NCI-H2227 treated with DMSO at 0.1 percent for 48 hours (cell line): ENCODE data around the gene PCBP3.
"Not testable (repeated sequence)": the region's sequence is repeated elsewhere in the genome, so short reads cannot be mapped to it uniquely, and the experiment has no call there.

ENCODE experiments used
- DNase-seq: peaks from one replicate; lab custom pipeline; 2025; lab: John Stamatoyannopoulos, UW

The PCBP3 gene

DNA sequence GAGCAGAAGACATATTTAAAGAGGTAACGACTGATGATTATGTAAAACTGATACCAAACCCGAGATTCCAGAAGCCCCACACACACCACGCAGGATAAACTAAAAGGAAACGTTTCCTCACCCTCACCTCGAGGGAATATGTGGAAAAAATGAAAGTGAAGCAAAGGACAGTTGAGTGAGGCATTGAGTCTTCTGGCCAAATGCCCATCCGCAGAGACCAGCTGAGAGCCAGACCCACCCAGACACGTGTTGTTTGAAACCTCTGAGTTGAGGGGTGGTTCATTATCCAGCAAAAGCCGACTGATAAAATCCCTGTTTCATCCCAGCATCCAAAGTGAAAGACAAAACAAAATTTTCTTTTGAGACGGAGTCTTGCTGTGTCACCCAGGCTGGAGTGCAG, 29.6 kb upstream of the PCBP3 start:
- DNase-seq: no peak

DNA sequence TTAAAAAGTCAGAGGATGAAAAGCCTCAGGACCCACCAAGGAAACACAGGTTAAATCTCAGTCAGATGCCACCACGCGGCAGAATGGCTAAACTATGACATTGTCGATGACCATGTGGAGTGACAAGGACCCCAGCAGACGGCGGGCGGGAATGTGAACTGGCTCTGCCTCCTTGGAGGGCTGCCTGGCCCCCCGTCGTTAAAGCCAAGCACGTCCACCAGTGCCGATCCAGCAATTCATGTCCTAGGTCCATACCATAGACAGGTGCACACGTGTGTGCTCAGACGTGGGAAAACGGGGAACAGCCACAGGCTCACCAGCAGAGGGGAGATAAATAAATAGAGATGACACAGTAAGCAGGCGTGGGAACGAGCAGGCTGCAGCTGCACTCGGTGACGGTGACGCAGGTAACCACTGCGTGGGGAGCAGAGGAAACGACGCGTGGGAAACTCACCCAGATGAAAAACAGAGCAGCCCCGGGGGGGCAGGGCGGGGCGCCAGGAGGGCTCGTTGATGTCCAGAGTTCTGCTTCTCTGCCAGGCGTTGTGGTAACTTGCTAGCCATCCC, 28.3 kb upstream of the PCBP3 start:
- DNase-seq: peak; percentile 20

DNA sequence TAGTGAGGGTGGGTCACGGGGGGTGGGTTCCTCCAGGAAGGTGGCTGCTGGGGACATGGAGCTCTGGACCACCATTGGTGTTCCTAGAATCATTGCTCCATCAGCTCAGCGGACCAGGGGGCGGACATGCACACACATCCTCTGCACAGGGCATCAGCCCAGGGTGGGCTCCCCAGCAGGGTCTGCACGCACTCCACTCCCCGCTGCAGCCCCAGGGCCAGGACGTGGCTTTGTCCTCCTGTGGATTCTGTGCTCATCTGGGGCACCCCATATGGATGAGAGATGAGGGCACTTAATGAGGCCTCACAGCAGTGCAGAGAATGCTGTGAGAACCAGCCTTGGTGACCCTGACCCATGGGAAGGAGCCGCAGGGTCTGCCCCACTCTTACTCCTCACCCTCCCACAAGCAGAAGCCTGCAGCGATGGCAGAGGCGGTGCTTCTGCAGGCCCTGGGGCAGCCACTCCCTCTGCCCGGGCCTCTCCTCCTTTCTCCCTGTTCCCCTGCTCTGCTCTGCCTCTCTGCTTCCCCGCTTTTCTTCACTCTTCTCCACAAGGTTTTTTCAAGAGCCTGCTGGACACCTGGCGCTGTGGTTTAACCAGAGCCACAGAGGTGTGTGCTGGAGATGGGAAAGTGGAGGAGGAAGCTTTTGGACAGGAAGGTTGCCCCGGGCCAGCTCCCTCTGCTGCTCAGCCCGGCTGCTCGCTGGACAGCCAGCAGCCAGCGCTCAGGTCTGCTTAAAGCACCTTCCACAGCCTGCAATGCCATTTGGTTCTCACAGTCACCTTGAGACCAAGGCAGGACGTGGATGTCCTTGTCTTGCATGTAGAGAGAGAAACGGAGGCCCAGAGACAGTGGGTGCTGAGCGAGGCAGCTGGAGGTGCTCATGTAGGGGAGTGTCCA, 26.3 kb upstream of the PCBP3 start:
- DNase-seq: no peak

DNA sequence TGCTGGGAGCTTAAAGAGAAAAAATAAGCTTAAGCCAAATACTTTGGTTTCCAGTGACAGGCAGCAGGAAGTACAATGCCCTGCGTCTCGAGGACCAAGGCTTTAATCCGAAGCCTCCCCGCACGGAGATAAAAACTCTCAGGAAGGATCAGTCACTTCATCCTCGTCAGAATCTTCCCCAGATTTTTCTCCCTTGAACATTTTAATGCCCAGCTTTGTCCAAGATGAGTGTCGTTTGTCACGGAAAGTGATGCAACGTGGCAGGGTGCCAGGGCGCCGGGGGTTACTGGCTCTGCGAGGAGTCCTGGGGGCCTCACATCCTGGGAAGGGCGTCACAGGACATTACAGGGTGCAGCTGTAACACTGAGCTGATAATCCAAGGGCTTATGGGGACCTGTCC, 25.2 kb upstream of the PCBP3 start:
- DNase-seq: no peak

GRCh38 chr21:45618846-45619485, 24.6 kb upstream of the PCBP3 start:
- DNase-seq: no peak

- DNase-seq: peak; percentile 51
Measured at GRCh38 chr21:45620201-45620923, 23.2 kb upstream of the PCBP3 start.

DNA sequence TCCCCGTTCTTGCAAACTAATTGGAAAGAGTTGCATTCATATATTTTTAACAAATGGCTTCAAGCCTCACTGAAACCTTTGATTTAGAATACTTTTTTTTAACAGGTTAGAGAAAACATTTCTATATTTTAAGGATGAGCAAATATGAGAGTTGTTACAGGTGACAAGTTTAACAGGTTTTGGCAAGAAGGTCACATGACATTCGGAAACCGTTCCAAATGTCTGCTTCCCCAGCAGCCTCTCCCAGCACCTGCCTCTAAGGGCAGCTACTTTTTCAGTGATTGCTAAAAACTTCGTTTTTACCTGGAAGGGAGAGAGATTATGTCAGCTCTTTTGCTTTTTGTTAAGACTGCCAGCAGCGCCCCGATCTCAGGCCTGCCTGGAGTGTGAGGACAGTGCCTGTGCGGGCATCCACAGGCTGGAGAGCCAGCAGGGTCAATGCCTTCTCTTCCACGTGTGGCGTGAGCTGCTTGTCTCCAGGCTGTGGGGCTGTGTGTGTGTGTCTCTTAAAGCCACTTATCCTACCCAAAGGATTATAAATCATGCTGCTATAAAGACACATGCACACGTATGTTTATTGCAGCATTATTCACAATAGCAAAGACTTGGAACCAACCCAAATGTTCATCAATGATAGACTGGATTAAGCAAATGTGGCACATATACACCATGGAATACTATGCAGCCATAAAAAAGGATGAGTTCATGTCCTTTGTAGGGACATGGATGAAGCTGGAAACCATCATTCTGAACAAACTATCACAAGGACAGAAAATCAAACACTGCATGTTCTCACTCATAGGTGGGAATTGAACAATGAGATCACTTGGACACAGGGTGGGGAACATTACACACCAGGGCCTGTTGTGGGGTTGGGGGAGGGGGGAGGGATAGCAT, 21.8 kb upstream of the PCBP3 start:
- DNase-seq: not testable (repeated sequence)

GRCh38 chr21:45622416-45623097, 21.0 kb upstream of the PCBP3 start:
- DNase-seq: no peak

GRCh38 chr21:45623436-45623835, 20.1 kb upstream of the PCBP3 start:
- DNase-seq: no peak

DNA sequence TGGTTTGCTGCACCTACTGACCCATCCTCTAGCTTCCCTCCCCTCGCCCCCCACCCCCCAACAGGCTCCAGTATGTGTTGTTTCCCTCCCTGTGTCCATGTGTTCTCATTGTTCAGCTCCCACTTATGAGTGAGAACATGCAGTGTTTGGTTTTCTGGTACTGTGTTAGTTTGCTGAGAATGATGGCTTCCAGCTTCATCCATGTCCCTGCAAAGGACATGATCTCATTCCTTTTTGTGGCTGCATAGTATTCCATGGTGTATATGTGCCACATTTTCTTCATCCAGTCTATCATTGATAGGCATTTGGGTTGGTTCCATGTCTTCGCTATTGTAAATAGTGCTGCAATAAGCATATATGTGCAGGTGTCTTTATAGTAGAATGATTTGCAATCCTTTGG, 17.4 kb upstream of the PCBP3 start:
- not testable (repeated sequence) for DNase-seq

DNA sequence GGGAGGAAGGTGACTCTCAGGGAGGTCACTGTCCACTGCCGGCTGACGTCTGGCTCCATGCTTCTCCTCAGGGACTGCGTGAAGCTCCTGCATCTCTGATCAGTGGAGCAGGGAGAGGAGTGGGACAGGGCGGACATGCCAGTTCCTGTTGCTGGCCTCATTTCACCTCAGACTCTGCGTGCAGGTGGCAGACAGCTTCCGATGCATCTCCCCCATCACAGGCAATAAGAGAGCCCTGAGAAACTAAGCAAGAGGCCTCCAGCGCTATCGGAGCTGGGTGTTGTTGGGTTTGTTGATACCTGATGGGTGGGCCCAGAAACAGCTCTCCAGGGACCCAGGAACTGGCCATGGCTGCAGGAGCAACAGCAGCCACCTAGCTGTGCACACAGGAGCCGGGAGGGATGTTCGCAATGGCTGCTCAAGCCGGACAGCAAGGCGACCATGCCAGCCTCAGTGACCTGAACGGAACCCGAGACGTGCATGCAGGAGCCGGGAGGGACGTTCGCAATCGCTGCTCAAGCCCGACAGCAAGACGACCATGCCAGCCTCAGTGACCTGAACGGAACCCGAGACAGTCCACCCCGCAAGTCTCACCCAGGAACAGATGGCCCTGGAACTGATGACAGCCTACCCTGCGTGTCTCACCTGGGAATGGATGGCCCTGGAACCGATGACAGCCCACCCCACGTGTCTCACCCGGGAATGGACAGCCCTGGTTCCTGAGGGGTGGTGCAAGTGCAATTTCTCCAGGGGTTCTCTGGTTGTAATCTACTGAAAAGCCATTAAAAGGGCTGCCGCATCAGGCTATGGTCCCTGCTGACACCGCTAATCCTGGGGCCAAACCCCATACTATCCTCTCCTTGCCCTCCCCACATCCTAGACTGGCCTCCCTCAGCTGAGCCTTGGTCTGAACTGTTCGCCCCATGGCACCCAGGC, 14.2 kb upstream of the PCBP3 start:
- no peak for DNase-seq

DNA sequence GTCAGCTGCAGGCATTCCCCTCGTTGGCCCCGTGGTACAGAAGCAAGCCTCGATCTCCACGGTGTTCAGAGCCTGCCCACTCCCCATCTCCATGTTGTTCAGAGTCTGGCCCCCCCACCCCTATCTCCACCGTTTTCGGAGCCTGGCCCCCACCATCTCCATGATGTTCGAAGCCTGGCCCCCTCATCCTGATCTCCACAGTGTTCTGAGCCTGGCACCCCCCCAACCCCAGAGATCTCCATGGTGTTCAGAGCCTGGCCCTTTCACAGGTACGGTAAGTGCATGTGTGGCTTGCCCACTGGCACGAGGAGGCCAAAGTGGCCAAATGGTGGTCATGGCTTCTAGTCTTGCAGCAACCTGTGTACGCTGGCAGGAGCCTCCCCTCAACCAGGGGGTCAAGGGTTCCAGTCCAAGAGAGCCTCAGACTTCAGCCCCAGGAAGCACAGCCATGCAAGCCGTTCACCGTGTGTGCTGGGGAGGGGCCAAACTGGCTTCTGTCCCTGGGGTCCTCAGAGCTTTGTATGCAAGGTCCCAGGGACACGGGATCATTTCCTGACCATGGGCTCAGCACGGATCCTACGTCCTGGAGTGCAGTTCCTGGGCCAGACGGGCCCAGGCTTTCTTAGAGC, 13.3 kb upstream of the PCBP3 start:
- DNase-seq: no peak

GRCh38 chr21:45630876-45631275, 12.6 kb upstream of the PCBP3 start:
- no peak for DNase-seq

DNA sequence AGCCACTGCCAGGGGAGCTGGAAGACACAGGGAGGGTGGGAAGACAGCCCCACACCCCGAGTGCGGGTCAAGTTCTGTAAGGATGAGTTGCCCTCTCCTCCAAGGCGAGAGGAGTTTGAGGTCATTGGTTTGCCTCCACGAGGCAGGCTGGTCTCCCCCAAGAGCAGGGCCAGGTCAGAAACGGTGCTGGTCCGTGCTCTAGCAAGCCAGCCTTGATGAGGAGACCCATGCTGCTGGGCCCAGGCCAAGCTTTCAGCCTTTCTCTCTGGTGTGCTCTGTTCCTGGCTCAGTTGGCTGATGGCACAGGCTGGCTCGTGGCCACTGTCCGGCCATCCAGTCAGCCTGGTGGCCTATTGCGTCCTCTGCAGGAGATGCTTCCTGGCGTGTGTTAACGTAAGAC, 12.0 kb upstream of the PCBP3 start:
- DNase-seq: no peak

GRCh38 chr21:45632160-45632559, 11.4 kb upstream of the PCBP3 start:
- no peak for DNase-seq

DNA sequence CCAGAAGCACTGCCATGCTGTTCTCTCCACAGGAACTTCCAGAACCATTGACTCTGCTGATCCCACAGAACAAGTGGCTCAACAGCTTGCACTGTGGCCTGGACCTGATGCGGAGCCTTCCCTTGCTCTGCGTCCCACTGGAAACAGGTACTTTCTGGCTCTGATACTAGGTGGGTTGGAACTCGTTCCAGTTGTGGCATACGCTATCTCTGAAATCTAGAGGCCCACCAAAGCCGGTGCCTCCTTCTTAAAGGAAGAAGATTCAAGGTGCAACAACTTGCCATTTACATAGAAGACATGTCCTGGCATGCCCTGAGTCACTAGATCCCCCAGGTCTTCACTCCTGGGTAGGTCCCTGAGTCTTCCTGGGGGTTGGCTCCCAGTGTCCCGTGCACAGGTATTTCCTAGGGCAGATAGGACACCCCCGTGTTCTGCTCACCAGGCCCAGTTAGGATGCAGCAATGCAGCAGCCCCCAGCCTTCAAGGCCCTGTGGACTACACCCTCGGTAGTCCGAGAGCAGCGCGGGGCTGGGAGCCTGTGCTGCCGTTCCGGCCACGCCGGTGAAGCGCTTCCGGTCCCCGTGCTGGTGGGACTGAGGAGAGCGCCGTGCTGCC, 10.8 kb upstream of the PCBP3 start:
- DNase-seq: no peak

GRCh38 chr21:45634511-45635183, 8.9 kb upstream of the PCBP3 start:
- no peak for DNase-seq
